ENCODE measurements around the gene MEF2C.

MEF2C gene

DNA sequence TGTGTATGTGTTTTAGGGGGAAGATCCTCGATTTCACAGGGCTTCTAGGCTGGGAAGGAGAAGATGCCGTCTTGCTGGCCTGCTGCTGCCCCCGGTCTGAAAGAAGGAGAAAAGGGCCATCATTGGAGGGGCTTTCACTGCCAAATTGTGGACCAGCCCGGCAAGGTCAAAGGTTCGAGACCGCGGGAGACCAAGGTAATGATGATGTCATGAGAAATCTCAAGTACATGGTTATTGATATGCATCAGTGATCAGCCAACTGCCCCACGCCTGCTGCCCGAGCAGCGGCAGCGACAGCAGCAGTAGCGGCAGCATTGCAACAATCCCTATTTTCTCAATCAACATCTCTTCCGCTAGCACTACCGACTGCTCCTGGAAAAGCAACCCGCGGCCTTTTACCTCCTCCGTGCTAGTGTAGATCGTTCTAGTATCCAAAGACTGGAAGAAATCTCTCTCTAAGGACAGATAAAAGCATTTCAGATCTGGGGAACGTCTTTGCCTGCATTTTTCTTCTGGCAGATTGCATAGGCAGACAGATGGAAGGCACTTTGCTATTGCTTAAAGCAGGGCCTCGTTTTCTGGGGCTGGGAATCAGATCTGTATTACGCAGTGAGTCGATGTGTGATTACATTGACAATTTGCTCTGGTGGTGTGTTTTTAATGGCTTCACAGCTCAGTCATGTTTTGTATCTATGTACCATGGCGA lies 215.3 kb downstream of the MEF2C start:
- peaks cover 20% of the 10 kb centered on the region; the same call in 1 of the 2 replicates for H3K79me2 ChIP-seq (ENCODE audit: insufficient read depth, low read depth)
- H3K27me3 ChIP-seq (ENCODE audit: insufficient read depth, low read depth): no peaks in the 10 kb centered on the region
- H2AFZ ChIP-seq (ENCODE audit: low read depth): peak overlapping the region; percentile 78
- H4K20me1 ChIP-seq (ENCODE audit: insufficient read depth): no peaks in the 10 kb centered on the region
- TF ChIP-seq, protein P1, sequence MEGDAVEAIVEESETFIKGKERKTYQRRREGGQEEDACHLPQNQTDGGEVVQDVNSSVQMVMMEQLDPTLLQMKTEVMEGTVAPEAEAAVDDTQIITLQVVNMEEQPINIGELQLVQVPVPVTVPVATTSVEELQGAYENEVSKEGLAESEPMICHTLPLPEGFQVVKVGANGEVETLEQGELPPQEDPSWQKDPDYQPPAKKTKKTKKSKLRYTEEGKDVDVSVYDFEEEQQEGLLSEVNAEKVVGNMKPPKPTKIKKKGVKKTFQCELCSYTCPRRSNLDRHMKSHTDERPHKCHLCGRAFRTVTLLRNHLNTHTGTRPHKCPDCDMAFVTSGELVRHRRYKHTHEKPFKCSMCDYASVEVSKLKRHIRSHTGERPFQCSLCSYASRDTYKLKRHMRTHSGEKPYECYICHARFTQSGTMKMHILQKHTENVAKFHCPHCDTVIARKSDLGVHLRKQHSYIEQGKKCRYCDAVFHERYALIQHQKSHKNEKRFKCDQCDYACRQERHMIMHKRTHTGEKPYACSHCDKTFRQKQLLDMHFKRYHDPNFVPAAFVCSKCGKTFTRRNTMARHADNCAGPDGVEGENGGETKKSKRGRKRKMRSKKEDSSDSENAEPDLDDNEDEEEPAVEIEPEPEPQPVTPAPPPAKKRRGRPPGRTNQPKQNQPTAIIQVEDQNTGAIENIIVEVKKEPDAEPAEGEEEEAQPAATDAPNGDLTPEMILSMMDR (conservative IDR thresholded peaks at IDR 0.05; ENCODE audit: low read depth, low read length): no peak
- no peaks in the 10 kb centered on the region for H3K36me3 ChIP-seq (ENCODE audit: insufficient read depth)
- peaks cover 65% of the 10 kb centered on the region for H3K4me1 ChIP-seq (ENCODE audit: low read depth, poor library complexity, severe bottlenecking)
- peak overlapping the region; percentile 44 for H3K4me3 ChIP-seq (IDR thresholded peaks at IDR 0.05; ENCODE audit: insufficient read depth, low read depth, low read length)
- peak overlapping the region; percentile 80 for H3K4me2 ChIP-seq
- peak overlapping the region; percentile 82; the same call in 1 of the 2 replicates for H3K9ac ChIP-seq
- H3K27ac ChIP-seq: peak overlapping the region; percentile 80

Measured in KMS-11 (cell line).